BE2C (cell line): ENCODE measurements around the gene TMOD2.

ENCODE experiments used
- DNase-seq: peaks from one replicate; pipeline ENCODE4 v3.0.0-alpha.2; 2020
- H3K27me3 ChIP-seq: fragments of 250-450 bp; sonication (Bioruptor Pico); 2 replicates; pipeline ENCODE4 v1.5.1; 2020; ENCODE audit warnings: mild to moderate bottlenecking
- H3K36me3 ChIP-seq: fragments of 250-450 bp; sonication (Bioruptor Pico); 2 replicates; pipeline ENCODE4 v1.5.1; 2020; ENCODE audit warnings: mild to moderate bottlenecking
- H3K4me1 ChIP-seq: fragments of 250-450 bp; sonication (Bioruptor Pico); 2 replicates; pipeline ENCODE4 v1.5.1; 2020
- H3K4me3 ChIP-seq: 2 replicates; pipeline ENCODE4 v1.5.1; 2011; ENCODE audit warnings: low read depth, low read length
- H3K9me3 ChIP-seq: fragments of 250-450 bp; sonication (Bioruptor Pico); 2 replicates; pipeline ENCODE4 v1.5.1; 2020
- CTCF ChIP-seq: IDR thresholded peaks from 2 replicates; pipeline ENCODE4 v1.5.1; 2012; ENCODE audit warnings: mild to moderate bottlenecking, low read depth, low read length

TMOD2 gene

GRCh38 chr15:51714162-51714561 lies 37.2 kb upstream of the TMOD2 start:
- no peak overlapping the region for H3K4me3 ChIP-seq
- TF ChIP-seq CTCF, result no peak
- H3K9me3 ChIP-seq, result no peaks in the 10 kb centered on the region
- H3K36me3 ChIP-seq, result peaks cover 61% of the 10 kb centered on the region
- no peaks in the 10 kb centered on the region for H3K27me3 ChIP-seq
- no peak for DNase-seq
- H3K4me1 ChIP-seq, result peaks cover 17% of the 10 kb centered on the region

- Histone ChIP-seq H3K9me3 (no peaks in the 10 kb centered on the region), H3K27me3 (no peaks in the 10 kb centered on the region), H3K4me3 (no peak overlapping the region), H3K36me3 (peaks cover 68% of the 10 kb centered on the region), H3K4me1 (peaks cover 17% of the 10 kb centered on the region)
- no peak for DNase-seq
- no peak for TF ChIP-seq CTCF
These were observed 36.5 kb upstream of the TMOD2 start for GRCh38 chr15:51714911-51715310.

- DNase-seq, result no peak
- H3K36me3 ChIP-seq, result peaks cover 74% of the 10 kb centered on the region
- no peak for TF ChIP-seq CTCF
- no peak overlapping the region for H3K4me3 ChIP-seq
- H3K9me3 ChIP-seq, result no peaks in the 10 kb centered on the region
- peaks cover 28% of the 10 kb centered on the region for H3K4me1 ChIP-seq
- no peaks in the 10 kb centered on the region for H3K27me3 ChIP-seq
These were observed 33.2 kb upstream of the TMOD2 start for GRCh38 chr15:51718219-51718618.

- Histone ChIP-seq H3K27me3 (no peaks in the 10 kb centered on the region), H3K36me3 (peaks cover 69% of the 10 kb centered on the region), H3K4me1 (peaks cover 25% of the 10 kb centered on the region), H3K9me3 (no peaks in the 10 kb centered on the region), H3K4me3 (no peak overlapping the region)
- TF ChIP-seq CTCF, result no peak
- no peak for DNase-seq
These were observed 32.7 kb upstream of the TMOD2 start for GRCh38 chr15:51718746-51719145.

GRCh38 chr15:51720201-51720995 lies 31.0 kb upstream of the TMOD2 start:
- no peaks in the 10 kb centered on the region for H3K9me3 ChIP-seq
- TF ChIP-seq CTCF, result no peak

GRCh38 chr15:51721199-51721960 lies 30.0 kb upstream of the TMOD2 start:
- Histone ChIP-seq H3K4me1 (peaks cover 25% of the 10 kb centered on the region), H3K36me3 (peaks cover 54% of the 10 kb centered on the region), H3K9me3 (no peaks in the 10 kb centered on the region), H3K4me3 (no peak overlapping the region), H3K27me3 (no peaks in the 10 kb centered on the region)
- no peak for DNase-seq
- TF ChIP-seq CTCF, result no peak

More at GRCh38 chr15:51720201-51720995, 31.0 kb upstream of the TMOD2 start:
- Histone ChIP-seq H3K27me3 (no peaks in the 10 kb centered on the region), H3K4me1 (peaks cover 18% of the 10 kb centered on the region), H3K36me3 (peaks cover 61% of the 10 kb centered on the region), H3K4me3 (no peak overlapping the region)
- DNase-seq, result no peak
